ENCODE results near the gene HIPK4. TPM values are rescaled to one million over a fixed set of nuclear protein-coding genes. Genes with fewer than 3 reads are reported as not detected.

HIPK4 gene
- total RNA-seq, 2 donors from 2014 or later: not detected

DNA sequence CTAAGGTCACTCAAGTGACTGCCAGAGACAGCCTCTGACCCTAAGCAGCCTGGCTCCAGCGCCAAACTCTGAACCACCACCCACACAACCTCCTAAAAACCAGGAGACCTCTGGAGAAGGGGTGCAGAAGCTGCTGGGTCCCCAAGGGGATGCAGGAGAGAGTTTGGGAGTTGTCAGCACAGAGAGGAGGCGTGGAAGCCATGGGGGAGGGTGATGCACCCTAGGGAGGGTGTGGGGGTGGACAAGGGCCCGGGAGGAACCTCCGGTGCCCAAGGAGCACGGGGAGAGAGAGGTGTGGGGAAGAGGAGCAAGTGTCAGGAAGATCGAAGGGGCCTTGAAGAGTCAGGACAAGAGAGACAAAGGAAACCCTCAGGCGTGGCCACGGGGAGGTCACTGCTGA, 2.1 kb upstream of the HIPK4 start:
- ATAC-seq (no peak), DNase-seq (no peak)
- 78 to 88% methylated on average over 8 of the region's 8 CpGs for WGBS, 2 donors
- H3K4me1 ChIP-seq: no peaks in the 10 kb centered on the region
- H3K27me3 ChIP-seq: no peaks in the 10 kb centered on the region
- H3K36me3 ChIP-seq (replicated peaks in 1 of 2; ENCODE audit: insufficient read depth in 1 of 2, low read depth in 2 of 2): no peaks in the 10 kb centered on the region
- H3K9me3 ChIP-seq: no peaks in the 10 kb centered on the region
- no peak overlapping the region for H3K27ac ChIP-seq
- no peak for TF ChIP-seq POLR2A (IDR thresholded peaks at IDR 0.05)
- TF ChIP-seq, protein P1, sequence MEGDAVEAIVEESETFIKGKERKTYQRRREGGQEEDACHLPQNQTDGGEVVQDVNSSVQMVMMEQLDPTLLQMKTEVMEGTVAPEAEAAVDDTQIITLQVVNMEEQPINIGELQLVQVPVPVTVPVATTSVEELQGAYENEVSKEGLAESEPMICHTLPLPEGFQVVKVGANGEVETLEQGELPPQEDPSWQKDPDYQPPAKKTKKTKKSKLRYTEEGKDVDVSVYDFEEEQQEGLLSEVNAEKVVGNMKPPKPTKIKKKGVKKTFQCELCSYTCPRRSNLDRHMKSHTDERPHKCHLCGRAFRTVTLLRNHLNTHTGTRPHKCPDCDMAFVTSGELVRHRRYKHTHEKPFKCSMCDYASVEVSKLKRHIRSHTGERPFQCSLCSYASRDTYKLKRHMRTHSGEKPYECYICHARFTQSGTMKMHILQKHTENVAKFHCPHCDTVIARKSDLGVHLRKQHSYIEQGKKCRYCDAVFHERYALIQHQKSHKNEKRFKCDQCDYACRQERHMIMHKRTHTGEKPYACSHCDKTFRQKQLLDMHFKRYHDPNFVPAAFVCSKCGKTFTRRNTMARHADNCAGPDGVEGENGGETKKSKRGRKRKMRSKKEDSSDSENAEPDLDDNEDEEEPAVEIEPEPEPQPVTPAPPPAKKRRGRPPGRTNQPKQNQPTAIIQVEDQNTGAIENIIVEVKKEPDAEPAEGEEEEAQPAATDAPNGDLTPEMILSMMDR (IDR thresholded peaks at IDR 0.05): no peak
- intact Hi-C loops (cut with DNase I): no loop called here
- no peak overlapping the region for H3K4me3 ChIP-seq

DNA sequence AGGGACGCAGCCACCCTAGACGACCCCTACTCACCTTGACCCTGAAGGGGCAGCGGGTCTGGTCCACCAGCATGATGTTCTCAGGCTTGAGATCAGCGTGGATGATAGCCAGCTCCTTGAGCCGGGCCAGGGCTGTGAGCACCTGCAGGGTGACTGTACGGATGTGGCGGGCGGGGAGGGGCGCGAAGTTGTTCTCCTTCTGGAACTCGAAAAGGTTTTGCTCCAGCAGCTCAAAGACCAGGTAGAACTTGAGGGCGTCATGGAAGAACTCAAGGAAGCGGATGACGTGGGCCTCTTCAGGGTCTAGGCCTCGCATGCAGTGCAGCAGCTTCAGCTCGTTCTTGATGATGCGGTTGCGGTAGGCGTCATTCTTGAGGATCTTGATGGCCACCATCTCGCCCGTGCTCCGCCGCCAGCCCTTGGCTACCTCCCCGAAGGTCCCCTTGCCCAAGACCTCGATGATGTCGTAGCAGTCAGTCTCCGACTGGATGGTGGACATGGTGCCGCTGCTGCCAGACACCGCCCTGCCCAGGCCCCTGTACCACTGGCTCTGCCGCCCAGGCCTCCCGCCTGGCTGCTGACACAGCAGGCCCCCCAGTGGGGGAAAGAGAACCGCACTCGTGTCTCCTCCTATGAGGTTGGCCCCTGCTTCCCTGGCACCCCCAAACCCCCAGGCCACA, 437 bp downstream of the HIPK4 start:
- no peaks in the 10 kb centered on the region for H3K9me3 ChIP-seq
- H3K4me1 ChIP-seq: no peaks in the 10 kb centered on the region
- intact Hi-C loops (cut with DNase I): no loop called here
- no peaks in the 10 kb centered on the region for H3K27me3 ChIP-seq
- H3K27ac ChIP-seq: no peak overlapping the region
- DNase-seq: no peak
- TF ChIP-seq POLR2A (IDR thresholded peaks at IDR 0.05): no peak
- TF ChIP-seq, protein P1 (IDR thresholded peaks at IDR 0.05): no peak
- 87 to 94% methylated on average over 9 to 33 of the region's 33 CpGs for WGBS, 2 donors
- H3K36me3 ChIP-seq (replicated peaks in 1 of 2; ENCODE audit: insufficient read depth in 1 of 2, low read depth in 2 of 2): no peaks in the 10 kb centered on the region
- H3K4me3 ChIP-seq: no peak overlapping the region
- no peak for ATAC-seq

DNA sequence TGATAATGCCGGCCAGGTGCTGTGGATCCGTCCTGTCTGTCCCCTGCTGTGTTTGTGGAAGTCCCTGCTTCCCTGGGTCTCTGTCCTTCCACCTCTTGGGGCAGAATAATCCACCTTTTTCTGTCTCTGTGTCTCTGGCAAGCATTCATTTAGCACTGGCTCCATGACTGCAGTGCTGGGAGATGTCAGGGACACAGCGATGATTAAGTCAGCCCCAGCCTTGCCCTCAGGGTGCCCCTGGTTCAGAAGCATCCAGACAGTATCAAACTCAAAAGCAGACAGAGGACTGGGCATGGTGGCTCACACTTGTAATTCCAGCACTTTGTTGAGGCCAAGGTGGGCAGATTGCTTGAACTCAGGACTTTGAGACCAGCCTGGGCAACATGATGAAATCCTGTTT, 1.5 kb downstream of the HIPK4 start:
- Histone ChIP-seq H3K4me1 (no peaks in the 10 kb centered on the region), H3K4me3 (no peak overlapping the region), H3K27me3 (no peaks in the 10 kb centered on the region), H3K27ac (no peak overlapping the region), H3K9me3 (no peaks in the 10 kb centered on the region), H3K36me3 (replicated peaks in 1 of 2; ENCODE audit: insufficient read depth in 1 of 2, low read depth in 2 of 2) (no peaks in the 10 kb centered on the region)
- WGBS, 2 donors: 60 to 67% methylated on average over 2 to 3 of the region's 3 CpGs
- TF ChIP-seq, protein P1 (IDR thresholded peaks at IDR 0.05): no peak
- no peak for TF ChIP-seq POLR2A (IDR thresholded peaks at IDR 0.05)
- no peak for ATAC-seq
- intact Hi-C loops (cut with DNase I): no loop called here
- DNase-seq: no peak

DNA sequence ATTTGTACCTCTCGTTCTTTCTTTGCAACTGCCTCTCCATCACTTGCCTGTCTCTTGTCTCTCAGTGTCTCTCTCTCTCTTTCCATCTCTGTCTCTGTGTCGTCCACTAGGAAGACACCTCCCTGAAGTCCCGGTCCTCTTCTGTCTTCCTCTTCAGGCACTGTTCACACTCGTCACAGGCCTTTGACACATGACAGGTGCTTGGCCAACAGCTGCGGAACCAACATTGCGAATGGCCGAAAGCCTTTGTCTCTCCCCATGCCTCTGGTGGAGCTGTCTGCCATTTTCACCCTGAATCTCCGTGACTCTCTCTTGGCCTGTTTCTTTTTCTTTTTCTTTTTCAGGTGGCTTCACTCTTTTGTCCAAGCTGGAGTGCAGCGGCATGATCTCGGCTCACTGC, 2.8 kb downstream of the HIPK4 start:
- Histone ChIP-seq H3K4me1 (no peaks in the 10 kb centered on the region), H3K27ac (no peak overlapping the region), H3K27me3 (no peaks in the 10 kb centered on the region), H3K9me3 (no peaks in the 10 kb centered on the region), H3K4me3 (no peak overlapping the region), H3K36me3 (replicated peaks in 1 of 2; ENCODE audit: insufficient read depth in 1 of 2, low read depth in 2 of 2) (no peaks in the 10 kb centered on the region)
- DNase-seq: no peak
- TF ChIP-seq, protein P1 (IDR thresholded peaks at IDR 0.05): no peak
- no peak for TF ChIP-seq POLR2A (IDR thresholded peaks at IDR 0.05)
- intact Hi-C loops (cut with DNase I): no loop called here
- ATAC-seq: no peak
- WGBS, 2 donors: 91 to 92% methylated on average over 10 of the region's 10 CpGs

DNA sequence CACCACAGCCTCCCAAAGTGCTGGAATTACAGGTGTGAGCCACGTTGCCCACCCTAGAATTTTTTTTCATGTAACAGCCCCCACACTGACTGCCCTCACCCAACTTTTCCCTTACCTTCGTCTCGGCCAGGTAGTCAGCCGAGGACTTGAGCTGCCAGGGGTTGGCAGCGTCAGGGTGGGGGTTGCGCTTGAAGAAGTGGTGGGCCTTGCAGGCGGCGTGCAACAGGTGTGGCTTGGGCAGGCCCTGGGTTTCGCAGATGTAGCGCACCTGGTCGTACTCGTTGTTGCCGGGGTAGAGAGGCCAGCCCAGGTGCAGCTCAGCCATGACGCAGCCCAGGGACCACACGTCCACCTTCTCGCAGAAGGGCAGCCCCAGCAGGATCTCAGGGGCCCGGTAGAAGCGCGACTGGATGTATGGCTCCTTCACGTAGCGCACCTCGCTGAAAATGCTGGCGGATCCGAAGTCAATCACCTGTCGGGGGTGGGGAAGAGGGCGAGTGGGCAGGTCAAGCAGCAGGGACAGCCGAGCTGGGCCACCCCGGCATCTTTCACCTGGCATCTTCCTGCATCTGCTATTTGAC, 6.2 kb downstream of the HIPK4 start:
- 77 to 82% methylated on average over 26 to 28 of the region's 28 CpGs for WGBS, 2 donors

More for the DNA sequence above, 6.2 kb downstream of the HIPK4 start:
- no peak overlapping the region for H3K27ac ChIP-seq
- no peak for DNase-seq
- H3K36me3 ChIP-seq (replicated peaks in 1 of 2; ENCODE audit: insufficient read depth in 1 of 2, low read depth in 2 of 2): peaks cover 0 to 1% of the 10 kb centered on the region in 2 donors
- TF ChIP-seq, protein P1 (IDR thresholded peaks at IDR 0.05): no peak
- no peak for TF ChIP-seq POLR2A (IDR thresholded peaks at IDR 0.05)
- H3K4me1 ChIP-seq: no peaks in the 10 kb centered on the region
- H3K9me3 ChIP-seq: no peaks in the 10 kb centered on the region
- intact Hi-C loops (cut with DNase I): no loop called here
- no peak overlapping the region for H3K4me3 ChIP-seq
- H3K27me3 ChIP-seq: no peaks in the 10 kb centered on the region
- ATAC-seq: no peak
